Neuronal stem cell (in vitro differentiated cells): ENCODE measurements around the gene ADAM30.

Source experiments
- DNase-seq: peaks from one replicate; pipeline ENCODE4 v3.0.0-alpha.2; 2013; ENCODE audit warnings: low spot score
- H2AFZ ChIP-seq: one replicate; pipeline ENCODE4 v1.6.1; 2013; ENCODE audit warnings: mild to moderate bottlenecking, low read length, inconsistent platforms
- H2AK5ac ChIP-seq: 2 replicates; pipeline ENCODE4 v1.6.1; 2013; ENCODE audit warnings: low read depth, mild to moderate bottlenecking, inconsistent platforms, low read length, moderate library complexity, mixed read lengths
- H2BK120ac ChIP-seq: 2 replicates; pipeline ENCODE4 v1.6.1; 2013; ENCODE audit warnings: low read depth, mild to moderate bottlenecking, inconsistent platforms, low read length, moderate library complexity, mixed read lengths
- H2BK12ac ChIP-seq: one replicate; pipeline ENCODE4 v1.6.1; 2013; ENCODE audit warnings: low read length, inconsistent platforms
- H2BK15ac ChIP-seq: 2 replicates; pipeline ENCODE4 v1.6.1; 2013; ENCODE audit warnings: mild to moderate bottlenecking, low read length, inconsistent platforms, mixed read lengths
- H2BK5ac ChIP-seq: one replicate; pipeline ENCODE4 v1.6.1; 2013; ENCODE audit warnings: inconsistent platforms, mild to moderate bottlenecking, low read length, moderate library complexity
- H3K14ac ChIP-seq: one replicate; pipeline ENCODE4 v1.6.1; 2013; ENCODE audit warnings: low read length, inconsistent platforms
- H3K18ac ChIP-seq: 2 replicates; pipeline ENCODE4 v1.6.1; 2013; ENCODE audit warnings: low read length, inconsistent platforms
- H3K23ac ChIP-seq: 2 replicates; pipeline ENCODE4 v1.6.1; 2013; ENCODE audit warnings: low read depth, mild to moderate bottlenecking, mixed read lengths, low read length, inconsistent platforms; ENCODE audit not compliant: poor library complexity
- H3K27ac ChIP-seq: replicated peaks from 3 replicates; pipeline ENCODE4 v1.5.1; 2013; ENCODE audit warnings: low read length, inconsistent platforms
- H3K27me3 ChIP-seq, 3 experiments: 2 replicates each; pipeline ENCODE4 v1.6.1; 2013; ENCODE audit warnings: low read length in 3 of 3, mild to moderate bottlenecking in 2 of 3, inconsistent platforms in 1 of 3, low read depth in 1 of 3, mixed read lengths in 1 of 3, moderate library complexity in 1 of 3; ENCODE audit not compliant: control insufficient read depth in 3 of 3, insufficient read depth in 3 of 3
- H3K36me3 ChIP-seq, 2 donors: replicated peaks in 1 of 2; 2 replicates each; pipeline ENCODE4 v1.6.1; 2013; ENCODE audit warnings: low read length in 2 of 2; ENCODE audit not compliant: control insufficient read depth in 2 of 2, insufficient read depth in 2 of 2
- H3K4ac ChIP-seq: 2 replicates; pipeline ENCODE4 v1.6.1; 2013; ENCODE audit warnings: inconsistent platforms, mild to moderate bottlenecking, low read length, moderate library complexity
- H3K4me1 ChIP-seq, 2 donors: 1 replicate in 1 of 2; 2 replicates in 1 of 2; pipeline ENCODE4 v1.6.1; 2013; ENCODE audit warnings: low read length in 2 of 2, low read depth in 1 of 2; ENCODE audit not compliant: control insufficient read depth in 2 of 2, insufficient read depth in 1 of 2
- H3K4me2 ChIP-seq: one replicate; pipeline ENCODE4 v1.6.1; 2013; ENCODE audit warnings: mild to moderate bottlenecking, low read length, inconsistent platforms; ENCODE audit not compliant: insufficient read depth, poor library complexity, severe bottlenecking
- H3K4me3 ChIP-seq, 2 donors: 2 replicates each; pipeline ENCODE4 v1.5.1; 2013; ENCODE audit warnings: low read length in 2 of 2, mild to moderate bottlenecking in 2 of 2, inconsistent platforms in 1 of 2, moderate library complexity in 1 of 2
- H3K79me1 ChIP-seq: one replicate; pipeline ENCODE4 v1.6.1; 2013; ENCODE audit warnings: low read depth, mild to moderate bottlenecking, inconsistent platforms, low read length, moderate library complexity
- H3K9ac ChIP-seq: one replicate; pipeline ENCODE4 v1.6.1; 2013; ENCODE audit warnings: mild to moderate bottlenecking, low read depth, low read length, inconsistent platforms; ENCODE audit not compliant: poor library complexity
- H3K9me3 ChIP-seq, 2 donors: replicated peaks in 1 of 2; 2 replicates each; pipeline versions ENCODE3 to v1.6.1; 2013; ENCODE audit warnings: low read length in 2 of 2, mild to moderate bottlenecking in 2 of 2, inconsistent platforms in 1 of 2, low read depth in 1 of 2, mixed read lengths in 1 of 2, moderate library complexity in 1 of 2; ENCODE audit not compliant: control insufficient read depth in 2 of 2, insufficient read depth in 1 of 2
- H4K8ac ChIP-seq: one replicate; pipeline ENCODE4 v1.6.1; 2013; ENCODE audit warnings: low read depth, mild to moderate bottlenecking, inconsistent platforms, low read length, moderate library complexity
- H4K91ac ChIP-seq: one replicate; pipeline ENCODE4 v1.6.1; 2013; ENCODE audit warnings: low read length, low read depth, mild to moderate bottlenecking, inconsistent platforms; ENCODE audit not compliant: poor library complexity
- WGBS, 2 donors: extraction: QIAGEN DNeasy Blood & Tissue Kit; methylation state at CpG; one replicate each; pipeline ENCODE4 v1.1.7; 2013; ENCODE audit warnings: missing lambda C conversion rate in 2 of 2, mixed read lengths in 1 of 2; ENCODE audit not compliant: insufficient read length in 2 of 2, insufficient replicate concordance in 1 of 2; ENCODE audit errors: extremely low coverage in 2 of 2; 5-methylcytosine and 5-hydroxymethylcytosine counted together

Gene ADAM30

GRCh38 chr1:119895102-119895501, 1.2 kb downstream of the ADAM30 start:
- Histone ChIP-seq H3K14ac (no peak overlapping the region), H3K4me1 (no peaks in the 10 kb centered on the region), H3K4me2 (no peak overlapping the region), H2BK5ac (no peak overlapping the region), H2BK15ac (no peak overlapping the region), H3K27me3 (no peaks in the 10 kb centered on the region), H2AK5ac (no peak overlapping the region), H2BK120ac (no peak overlapping the region), H2AFZ (no peak overlapping the region), H3K4ac (no peak overlapping the region), H3K79me1 (no peaks in the 10 kb centered on the region), H3K9me3 (no peaks in the 10 kb centered on the region), H2BK12ac (no peak overlapping the region), H4K8ac (no peak overlapping the region), H3K27ac (no peak overlapping the region), H3K9ac (no peak overlapping the region), H3K18ac (no peak overlapping the region), H3K4me3 (no peak overlapping the region), H4K91ac (no peak overlapping the region), H3K23ac (no peak overlapping the region), H3K36me3 (no peaks in the 10 kb centered on the region)
- no CpG with 5 or more reads among the region's 4 CpGs for whole genome bisulfite sequencing, 2 donors
- no peak for DNase-seq

DNA sequence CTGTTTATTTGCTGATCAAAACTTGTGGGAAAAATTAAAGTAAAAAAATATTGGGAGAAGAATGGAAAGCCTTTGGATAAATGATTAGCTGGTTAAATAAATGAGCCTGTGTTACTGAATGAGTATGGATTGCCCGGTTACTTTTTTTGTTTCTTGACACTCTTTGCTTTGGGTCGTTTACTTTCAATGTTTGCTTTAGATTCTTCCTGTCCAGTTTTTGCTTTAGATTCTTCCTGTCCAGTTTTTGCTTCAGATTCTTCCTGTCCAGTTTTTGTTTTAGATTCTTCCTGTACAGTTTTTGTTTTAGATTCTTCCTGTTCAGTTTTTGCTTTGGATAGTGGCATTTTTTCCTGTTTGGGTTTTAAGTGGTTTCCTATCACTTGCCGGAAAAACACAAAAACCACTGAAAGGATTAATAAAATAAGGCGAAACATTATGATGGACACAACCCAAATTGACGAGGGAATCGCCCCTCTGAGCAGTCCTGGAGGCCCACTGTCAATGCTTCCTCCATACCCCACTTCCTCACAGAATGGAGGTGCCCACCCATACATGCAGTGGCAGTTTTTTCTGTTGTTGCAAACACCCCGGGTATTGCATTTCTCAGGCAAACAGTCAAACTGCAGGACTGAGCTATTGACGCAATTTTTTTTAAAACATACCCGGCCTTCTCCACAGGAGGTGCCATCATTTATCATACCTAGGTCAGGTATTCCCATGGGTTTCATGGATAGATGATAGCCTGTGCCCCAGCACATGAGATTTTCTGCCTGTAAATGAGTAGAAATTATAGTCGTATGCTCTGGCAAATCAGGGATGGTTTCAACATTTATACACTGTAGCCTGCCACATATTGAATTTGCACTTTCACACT, 2.3 kb downstream of the ADAM30 start:
- no CpG with 5 or more reads among the region's 10 CpGs for WGBS, 2 donors
- H2BK5ac ChIP-seq, result no peak overlapping the region
- H3K4me1 ChIP-seq, result no peaks in the 10 kb centered on the region
- H3K4ac ChIP-seq, result no peak overlapping the region
- no peak overlapping the region for H4K8ac ChIP-seq
- no peak overlapping the region for H3K14ac ChIP-seq
- H3K36me3 ChIP-seq, result no peaks in the 10 kb centered on the region
- H3K23ac ChIP-seq, result no peak overlapping the region
- H2BK12ac ChIP-seq, result no peak overlapping the region
- H3K18ac ChIP-seq, result no peak overlapping the region
- H2BK120ac ChIP-seq, result no peak overlapping the region
- H3K79me1 ChIP-seq, result no peaks in the 10 kb centered on the region
- no peak overlapping the region for H3K4me3 ChIP-seq
- no peak overlapping the region for H2AFZ ChIP-seq
- no peak overlapping the region for H3K9ac ChIP-seq
- no peaks in the 10 kb centered on the region for H3K9me3 ChIP-seq
- no peak overlapping the region for H2BK15ac ChIP-seq
- H2AK5ac ChIP-seq, result no peak overlapping the region
- no peak overlapping the region for H3K27ac ChIP-seq
- no peak overlapping the region for H3K4me2 ChIP-seq
- no peak overlapping the region for H4K91ac ChIP-seq
- no peak for DNase-seq
- H3K27me3 ChIP-seq, result no peaks in the 10 kb centered on the region

GRCh38 chr1:119893238-119893791, 3.0 kb downstream of the ADAM30 start:
- H3K4me3 ChIP-seq, result no peak overlapping the region
- no peaks in the 10 kb centered on the region for H3K79me1 ChIP-seq
- H2AFZ ChIP-seq, result no peak overlapping the region
- no peaks in the 10 kb centered on the region for H3K27me3 ChIP-seq
- no peak overlapping the region for H3K23ac ChIP-seq
- no peak overlapping the region for H3K27ac ChIP-seq
- H3K36me3 ChIP-seq, result no peaks in the 10 kb centered on the region
- no CpG with 5 or more reads among the region's 6 CpGs for WGBS, 2 donors
- H4K91ac ChIP-seq, result no peak overlapping the region
- no peaks in the 10 kb centered on the region for H3K4me1 ChIP-seq
- H3K14ac ChIP-seq, result no peak overlapping the region
- H3K4me2 ChIP-seq, result no peak overlapping the region
- no peak for DNase-seq
- H3K18ac ChIP-seq, result no peak overlapping the region
- no peak overlapping the region for H2BK120ac ChIP-seq
- H3K9me3 ChIP-seq, result peaks cover 0 to 2% of the 10 kb centered on the region in 2 donors
- H4K8ac ChIP-seq, result no peak overlapping the region
- H2AK5ac ChIP-seq, result no peak overlapping the region
- no peak overlapping the region for H3K4ac ChIP-seq
- H3K9ac ChIP-seq, result no peak overlapping the region
- no peak overlapping the region for H2BK5ac ChIP-seq
- no peak overlapping the region for H2BK15ac ChIP-seq
- no peak overlapping the region for H2BK12ac ChIP-seq

DNA sequence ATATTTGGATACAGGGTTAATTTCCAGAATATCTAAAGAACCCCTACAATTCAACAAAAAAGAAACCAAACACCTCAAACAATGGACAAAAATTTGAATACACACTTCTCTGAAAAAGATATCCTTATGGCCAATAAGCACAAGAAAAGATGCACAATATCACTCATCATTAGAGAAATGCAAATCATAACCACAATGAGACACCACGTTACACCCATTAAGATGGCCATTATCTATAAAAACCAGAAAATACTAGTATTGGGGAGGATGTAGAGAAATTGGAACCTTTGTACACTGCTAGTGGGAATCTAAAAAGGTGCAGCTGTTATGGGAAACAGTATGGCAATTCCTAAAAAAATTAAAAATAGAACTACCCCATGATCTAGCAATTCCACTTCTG, 4.9 kb downstream of the ADAM30 start:
- DNase-seq, result no peak
- no peak overlapping the region for H2AFZ ChIP-seq
- H2BK12ac ChIP-seq, result no peak overlapping the region
- no peaks in the 10 kb centered on the region for H3K36me3 ChIP-seq
- H2AK5ac ChIP-seq, result no peak overlapping the region
- H3K4ac ChIP-seq, result no peak overlapping the region
- no peak overlapping the region for H4K8ac ChIP-seq
- H3K79me1 ChIP-seq, result no peaks in the 10 kb centered on the region
- H3K14ac ChIP-seq, result no peak overlapping the region
- peaks cover 1 to 6% of the 10 kb centered on the region in 2 donors for H3K9me3 ChIP-seq
- no peak overlapping the region for H3K23ac ChIP-seq
- H3K27me3 ChIP-seq, result no peaks in the 10 kb centered on the region
- no peak overlapping the region for H2BK120ac ChIP-seq
- no peak overlapping the region for H4K91ac ChIP-seq
- H3K4me1 ChIP-seq, result no peaks in the 10 kb centered on the region
- no CpG with 5 or more reads among the region's 1 CpG for WGBS, 2 donors
- H3K4me2 ChIP-seq, result no peak overlapping the region
- no peak overlapping the region for H3K4me3 ChIP-seq
- H2BK15ac ChIP-seq, result no peak overlapping the region
- H3K9ac ChIP-seq, result no peak overlapping the region
- H2BK5ac ChIP-seq, result no peak overlapping the region
- H3K18ac ChIP-seq, result no peak overlapping the region
- H3K27ac ChIP-seq, result no peak overlapping the region
